ENCODE measurements around the gene HOXD8.

Gene HOXD8

GRCh38 chr2:176117162-176117822, 12.2 kb upstream of the HOXD8 start:
- no peak for DNase-seq

GRCh38 chr2:176117823-176118371, 11.6 kb upstream of the HOXD8 start:
- no peak for DNase-seq

GRCh38 chr2:176118601-176119339, 10.7 kb upstream of the HOXD8 start:
- DNase-seq, result no peak

- DNase-seq, result no peak
Measured at GRCh38 chr2:176120364-176121189, 8.9 kb upstream of the HOXD8 start.

GRCh38 chr2:176121190-176122051, 8.1 kb upstream of the HOXD8 start:
- no peak for DNase-seq

GRCh38 chr2:176122052-176122682, 7.3 kb upstream of the HOXD8 start:
- no peak for DNase-seq

- DNase-seq, result no peak
Measured at GRCh38 chr2:176122683-176123410, 6.7 kb upstream of the HOXD8 start, which contains the start of gene HOXD9. HOXD9 (plus strand) TSS chr2:176122719; CDS start chr2:176122769, 50 bp downstream.

GRCh38 chr2:176123411-176124109, 5.9 kb upstream of the HOXD8 start:
- DNase-seq, result no peak

- no peak for DNase-seq
Measured at GRCh38 chr2:176124110-176124946, 5.2 kb upstream of the HOXD8 start.

- DNase-seq, result no peak
Measured at GRCh38 chr2:176124947-176125771, 4.3 kb upstream of the HOXD8 start.

- DNase-seq, result no peak
Measured at GRCh38 chr2:176125772-176126054, 3.8 kb upstream of the HOXD8 start.

GRCh38 chr2:176126929-176127773, 2.4 kb upstream of the HOXD8 start:
- no peak for DNase-seq

- no peak for DNase-seq
Measured at GRCh38 chr2:176127774-176128072, 1.8 kb upstream of the HOXD8 start.

- no peak for DNase-seq
Measured at GRCh38 chr2:176128172-176128981, 1.1 kb upstream of the HOXD8 start.

GRCh38 chr2:176129813-176130146, 275 bp downstream of the HOXD8 start:
- no peak for DNase-seq

GRCh38 chr2:176130147-176130956, 847 bp downstream of the HOXD8 start:
- no peak for DNase-seq
